Measurements from ENCODE around the gene WIZ. TPM values are rescaled to one million over a fixed set of nuclear protein-coding genes. Genes with fewer than 3 reads are reported as not detected.
"Not testable (repeated sequence)": the region's sequence is repeated elsewhere in the genome, so short reads cannot be mapped to it uniquely, and the experiment has no call there.

Gene WIZ
- total and polyA plus RNA-seq, 2 experiments from 2014 or later: 40.3 to 82.7 TPM

- Histone ChIP-seq H3K4me1 (ENCODE audit: low read depth) (peaks cover 26% of the 10 kb centered on the region), H3K27me3 (no peaks in the 10 kb centered on the region), H3K4me3 (peak overlapping the region; percentile 96), H3K36me3 (peaks cover 4% of the 10 kb centered on the region), H3K9me3 (ENCODE audit: low read depth) (no peaks in the 10 kb centered on the region), H3K27ac (peak overlapping the region; percentile 95)
- DNase-seq (ENCODE audit: low read depth in 1 of 2, low spot score in 1 of 2): peak in 1 of 2 donors; percentile 50
- TF ChIP-seq CTCF (IDR thresholded peaks at IDR 0.05; ENCODE audit: low read depth, low read length): no peak
Measured at GRCh38 chr19:15418231-15418578, 31.6 kb downstream of the WIZ start.

- TF ChIP-seq CTCF (IDR thresholded peaks at IDR 0.05; ENCODE audit: low read depth, low read length): no peak
- Histone ChIP-seq H3K27me3 (no peaks in the 10 kb centered on the region), H3K4me1 (ENCODE audit: low read depth) (peaks cover 31% of the 10 kb centered on the region), H3K36me3 (no peaks in the 10 kb centered on the region), H3K27ac (peak overlapping the region; percentile 95), H3K9me3 (ENCODE audit: low read depth) (no peaks in the 10 kb centered on the region), H3K4me3 (peak overlapping the region; percentile 96)
- peak in 1 of 2 donors; percentile 22 for DNase-seq (ENCODE audit: low read depth in 1 of 2, low spot score in 1 of 2)
Measured at GRCh38 chr19:15417699-15418098, 32.1 kb downstream of the WIZ start.

GRCh38 chr19:15412832-15413231 lies 36.9 kb downstream of the WIZ start:
- Histone ChIP-seq H3K36me3 (peaks cover 16% of the 10 kb centered on the region), H3K9me3 (ENCODE audit: low read depth) (no peaks in the 10 kb centered on the region), H3K4me1 (ENCODE audit: low read depth) (peaks cover 35% of the 10 kb centered on the region), H3K27ac (peak overlapping the region; percentile 73), H3K4me3 (no peak overlapping the region), H3K27me3 (no peaks in the 10 kb centered on the region)
- no peak for DNase-seq (ENCODE audit: low read depth in 1 of 2, low spot score in 1 of 2)
- no peak for TF ChIP-seq CTCF (IDR thresholded peaks at IDR 0.05; ENCODE audit: low read depth, low read length)

GRCh38 chr19:15411351-15411750 lies 38.4 kb downstream of the WIZ start:
- Histone ChIP-seq H3K4me1 (ENCODE audit: low read depth) (peaks cover 31% of the 10 kb centered on the region), H3K36me3 (peaks cover 16% of the 10 kb centered on the region)
- not testable (repeated sequence) for H3K4me3 ChIP-seq; DNase-seq (ENCODE audit: low read depth in 1 of 2, low spot score in 1 of 2); H3K27ac ChIP-seq; H3K9me3 ChIP-seq (ENCODE audit: low read depth); H3K27me3 ChIP-seq

GRCh38 chr19:15404780-15405211 lies 45.0 kb downstream of the WIZ start:
- peaks cover 17% of the 10 kb centered on the region for H3K36me3 ChIP-seq
- H3K4me1 ChIP-seq (ENCODE audit: low read depth): peaks cover 44% of the 10 kb centered on the region
- no peak overlapping the region for H3K4me3 ChIP-seq
- TF ChIP-seq CTCF (IDR thresholded peaks at IDR 0.05; ENCODE audit: low read depth, low read length): no peak
- H3K9me3 ChIP-seq (ENCODE audit: low read depth): no peaks in the 10 kb centered on the region
- peak overlapping the region; percentile 98 for H3K27ac ChIP-seq
- no peaks in the 10 kb centered on the region for H3K27me3 ChIP-seq
- DNase-seq (ENCODE audit: low read depth in 1 of 2, low spot score in 1 of 2): no peak

- peak in 1 of 2 donors; percentile 76 for DNase-seq (ENCODE audit: low read depth in 1 of 2, low spot score in 1 of 2)
- Histone ChIP-seq H3K4me1 (ENCODE audit: low read depth) (peaks cover 44% of the 10 kb centered on the region), H3K9me3 (ENCODE audit: low read depth) (no peaks in the 10 kb centered on the region), H3K36me3 (peaks cover 18% of the 10 kb centered on the region), H3K4me3 (no peak overlapping the region), H3K27ac (peak overlapping the region; percentile 98), H3K27me3 (no peaks in the 10 kb centered on the region)
- TF ChIP-seq CTCF (IDR thresholded peaks at IDR 0.05; ENCODE audit: low read depth, low read length): no peak
Measured at GRCh38 chr19:15404097-15404779, 45.5 kb downstream of the WIZ start.

Data from cardiac muscle cell (in vitro differentiated cells and primary cell).